GM12878 (cell line): Measurements from ENCODE around the gene POLR3K. TPM values are rescaled to one million over a fixed set of nuclear protein-coding genes. Genes with fewer than 3 reads are reported as not detected.

ENCODE experiments used
- ATAC-seq: fragments of 200-7000 bp; cut with Tn5 transposase; 3 replicates; pipeline ENCODE4 v1.9.1; 2020; ENCODE audit warnings: mild to moderate bottlenecking, moderate library complexity
- BruUV-seq: library from RNA; stranded (reverse); fragments of 400-500 nt; replicated peaks from 2 replicates; lab custom pipeline; 2021; lab: Mats Ljungman, UMichigan
- CTCF ChIA-PET: fragments of 300-600 bp; sonication (Branson Sonifier 250); formaldehyde crosslinking; extraction: SDS; loops from one replicate; lab custom pipeline; 2021; ENCODE audit warnings: inconsistent platforms; lab: Yijun Ruan, JAX
- POLR2A ChIA-PET: fragments of 350-600 bp; formaldehyde crosslinking; extraction: SDS; loops from one replicate; lab custom pipeline; 2021; ENCODE audit warnings: inconsistent platforms; lab: Charles Lee
- RAD21 ChIA-PET: fragments of 300-600 bp; sonication (Branson Sonifier 250); formaldehyde crosslinking; loops from one replicate; lab custom pipeline; 2023; ENCODE audit warnings: antibody characterized with exemption; ENCODE audit not compliant: unreplicated experiment; lab: Charles Lee
- SMC1A ChIA-PET: fragments of 300-600 bp; sonication (Branson Sonifier 250); formaldehyde crosslinking; loops from one replicate; lab custom pipeline; 2023; ENCODE audit not compliant: unreplicated experiment, uncharacterized antibody; lab: Charles Lee
- DNase-seq: peaks from one replicate; pipeline ENCODE4 v3.0.0-alpha.2; 2011; ENCODE audit warnings: low read depth, low spot score
- FAIRE-seq: peaks from 3 replicates; lab custom pipeline; 2011; peaks lifted over from hg19 to GRCh38; lab: Jason Lieb, UNC
- H2AFZ ChIP-seq: 2 replicates; pipeline ENCODE4 v1.6.0; 2011; ENCODE audit warnings: low read depth, low read length, control low read depth; ENCODE audit not compliant: control insufficient read depth
- H3K27ac ChIP-seq: 2 replicates; pipeline ENCODE4 v1.5.1; 2011; ENCODE audit warnings: control low read depth; ENCODE audit not compliant: control insufficient read depth, insufficient read depth
- H3K27me3 ChIP-seq, 2 experiments: replicated peaks in 1 of 2; 2 replicates each; pipeline versions ENCODE4 v1.6.0 to v1.6.1; 2011; ENCODE audit warnings: low read length in 1 of 2; ENCODE audit not compliant: control insufficient read depth in 2 of 2, insufficient read depth in 2 of 2
- H3K36me3 ChIP-seq, 2 experiments: 2 replicates each; pipeline ENCODE4 v1.5.1; 2011; ENCODE audit warnings: low read length in 1 of 2; ENCODE audit not compliant: control insufficient read depth in 2 of 2, insufficient read depth in 2 of 2
- H3K4me1 ChIP-seq: 2 replicates; pipeline ENCODE4 v1.6.1; 2011; ENCODE audit warnings: mild to moderate bottlenecking, low read length, moderate library complexity, mixed read lengths; ENCODE audit not compliant: control insufficient read depth, insufficient read depth
- H3K4me2 ChIP-seq: 2 replicates; pipeline ENCODE4 v1.6.0; 2011; ENCODE audit warnings: control low read depth; ENCODE audit not compliant: control insufficient read depth, insufficient read depth
- H3K4me3 ChIP-seq: fragments of 200-600 bp; sonication (generic); 2 replicates; pipeline ENCODE4 v1.5.1; 2016
- H3K79me2 ChIP-seq: 2 replicates; pipeline ENCODE4 v1.6.0; 2011; ENCODE audit warnings: low read length; ENCODE audit not compliant: control insufficient read depth, insufficient read depth
- H3K9ac ChIP-seq: 2 replicates; pipeline ENCODE4 v1.8.0; 2011; ENCODE audit warnings: low read length, control low read depth, mixed read lengths; ENCODE audit not compliant: control insufficient read depth, insufficient read depth
- H3K9me3 ChIP-seq: replicated peaks from 3 replicates; pipeline ENCODE4 v1.5.1; 2011; ENCODE audit warnings: mild to moderate bottlenecking, low read length; ENCODE audit not compliant: control insufficient read depth, insufficient read depth
- H4K20me1 ChIP-seq: 2 replicates; pipeline ENCODE4 v1.6.0; 2011; ENCODE audit not compliant: control insufficient read depth, insufficient read depth
- HDGF ChIP-seq: fragments of 450-650 bp; IDR thresholded peaks from 2 replicates; pipeline ENCODE4 v1.6.1; 2016; ENCODE audit warnings: antibody characterized with exemption
- ZNF687 ChIP-seq: fragments of 450-650 bp; IDR thresholded peaks from 2 replicates; pipeline ENCODE4 v1.6.1; 2017; ENCODE audit warnings: mild to moderate bottlenecking, moderate library complexity
- WGBS: methylation state at CpG from one replicate; pipeline ENCODE4 v1.1.6; 2016; ENCODE audit warnings: low lambda C conversion rate; ENCODE audit not compliant: insufficient replicate concordance, insufficient coverage; ENCODE audit errors: missing lambda C conversion rate; 5-methylcytosine and 5-hydroxymethylcytosine counted together
- in situ Hi-C: fragments of 300-500 bp; cut with MboI; formaldehyde crosslinking; loops from 9 replicates; pipeline ENCODE4 v1.14.3; 2018; ENCODE audit warnings: mixed read lengths
- intact Hi-C: fragments of 100-400 bp; cut with micrococcal nuclease; formaldehyde crosslinking; loops from one replicate; pipeline ENCODE4 v1.14.2; 2022; ENCODE audit not compliant: unreplicated experiment
- polyA plus RNA-seq, 11 experiments: library from polyadenylated mRNA; depleted of rRNA in 4 of 11; unstranded in 6 of 11; stranded (reverse) in 5 of 11; fragments of >200 nt; fragmentation: Nextera tagmentation in 4 of 11; fragmentation: Illumina TruSeq in 1 of 11; extraction: Ambion mirVana in 4 of 11; extraction: Trizol in 1 of 11; gene quantifications; 1 replicate in 1 of 11; 2 replicates in 10 of 11; pipeline versions ENCODE4 v1.2.1 to v1.2.3, GENCODE V29; 2011 to 2016; ENCODE audit warnings: inconsistent platforms in 2 of 11, missing spikeins in 2 of 11, low read depth in 1 of 11
- total RNA-seq, 4 experiments: library from RNA; depleted of rRNA in 3 of 4; stranded (reverse); fragments of >200 nt in 3 of 4; fragmentation: Illumina TruSeq in 1 of 4; extraction: Trizol in 1 of 4; gene quantifications; 2 replicates each; pipeline versions ENCODE4 v1.2.1 to v1.2.3, GENCODE V29; 2013 to 2021
- TF ChIP-seq, protein P1 (sequence below): fragments of 450-650 bp; IDR thresholded peaks from 2 replicates; pipeline ENCODE4 v1.6.1; 2016; ENCODE audit warnings: mild to moderate bottlenecking

Gene POLR3K
- total and polyA plus RNA-seq, 10 of the 15 experiments (the other 5 are each of a cell fraction or from before 2014, with no cell fraction given) = 25.3 to 222 (median 64.0) TPM

GRCh38 chr16:83781-84615, 30.6 kb upstream of the POLR3K start:
- Histone ChIP-seq H3K79me2 (no peaks in the 10 kb centered on the region; the same call in 1 of the 2 replicates), H4K20me1 (no peaks in the 10 kb centered on the region), H3K9me3 (no peaks in the 10 kb centered on the region), H3K4me3 (no peak overlapping the region), H3K4me1 (peaks cover 23% of the 10 kb centered on the region), H2AFZ (no peak overlapping the region), H3K27me3 (no peaks in the 10 kb centered on the region), H3K36me3 (peaks cover 6 to 21% of the 10 kb centered on the region in 2 experiments; a peak in 3 of 4 replicates), H3K4me2 (peak overlapping the region; percentile 34), H3K27ac (peak overlapping the region; percentile 54), H3K9ac (no peak overlapping the region; the same call in 1 of the 2 replicates)
- TF ChIP-seq ZNF687 (no peak), HDGF (peak; percentile 62)
- TF ChIP-seq, protein P1, sequence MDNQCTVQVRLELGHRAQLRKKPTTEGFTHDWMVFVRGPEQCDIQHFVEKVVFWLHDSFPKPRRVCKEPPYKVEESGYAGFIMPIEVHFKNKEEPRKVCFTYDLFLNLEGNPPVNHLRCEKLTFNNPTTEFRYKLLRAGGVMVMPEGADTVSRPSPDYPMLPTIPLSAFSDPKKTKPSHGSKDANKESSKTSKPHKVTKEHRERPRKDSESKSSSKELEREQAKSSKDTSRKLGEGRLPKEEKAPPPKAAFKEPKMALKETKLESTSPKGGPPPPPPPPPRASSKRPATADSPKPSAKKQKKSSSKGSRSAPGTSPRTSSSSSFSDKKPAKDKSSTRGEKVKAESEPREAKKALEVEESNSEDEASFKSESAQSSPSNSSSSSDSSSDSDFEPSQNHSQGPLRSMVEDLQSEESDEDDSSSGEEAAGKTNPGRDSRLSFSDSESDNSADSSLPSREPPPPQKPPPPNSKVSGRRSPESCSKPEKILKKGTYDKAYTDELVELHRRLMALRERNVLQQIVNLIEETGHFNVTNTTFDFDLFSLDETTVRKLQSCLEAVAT = 0 out of 2 replicates have a peak, but pooled peaks have one; percentile 30
- intact Hi-C loops = no loop called here
- in situ Hi-C loops = no loop called here
- ChIA-PET RAD21 (interaction anchor here (1.0 to 2.2 kb wide), 5 partner anchors 13 to 44 kb away, joined by 3 to 12 read pairs (median 6); partner anchors contain the start of genes POLR3K and SNRNP25), POLR2A (interaction anchor here (0.9 to 1.0 kb wide), 2 partner anchors 31 to 45 kb away, joined by 4 read pairs; partner anchors contain the start of genes POLR3K and SNRNP25), CTCF (interaction anchor here (1.5 to 3.5 kb wide), 5 partner anchors 11 to 23 kb away, joined by 4 to 27 read pairs (median 12); no protein-coding TSS in a partner anchor), SMC1A (interaction anchor here (1.8 to 2.4 kb wide), 2 partner anchors 12 to 18 kb away, joined by 7 to 9 read pairs; no protein-coding TSS in a partner anchor)
- ATAC-seq (peak; percentile 9), DNase-seq (no peak), FAIRE-seq (no peak)
- BruUV-seq = TSS peak; percentile 30
- 77% methylated on average over 20 of the region's 21 CpGs for WGBS
